K562 (cell line): ENCODE results near the gene C13orf42. TPM values are rescaled to one million over a fixed set of nuclear protein-coding genes. Genes with fewer than 3 reads are reported as not detected.

Source experiments
- ATAC-seq: fragments of 200-7000 bp; cut with Tn5 transposase; 3 replicates; pipeline ENCODE4 v1.9.1; 2020; ENCODE audit warnings: moderate library complexity
- BruUV-seq: library from RNA; stranded (reverse); fragments of 400-500 nt; replicated peaks from 2 replicates; lab custom pipeline; 2021; lab: Mats Ljungman, UMichigan
- CTCF ChIA-PET: fragments of 300-600 bp; formaldehyde crosslinking; extraction: SDS; loops from one replicate; lab custom pipeline; 2021; ENCODE audit warnings: low intra/inter-chr PET ratio; lab: Yijun Ruan, JAX
- POLR2A ChIA-PET: fragments of 300-600, 350-650 bp; sonication (Branson Sonifier 250); formaldehyde crosslinking; extraction: SDS; loops from one replicate; lab custom pipeline; 2021; ENCODE audit warnings: antibody characterized with exemption, inconsistent platforms; lab: Yijun Ruan, JAX
- DNase-seq, 4 experiments: peaks; one replicate each; pipeline versions ENCODE4 v3.0.0 to v3.0.0-alpha.2; 2011 to 2018; ENCODE audit warnings: low spot score in 3 of 4, mixed read lengths in 3 of 4; ENCODE audit errors: extremely low read depth in 1 of 4
- FAIRE-seq: peaks from 2 replicates; lab custom pipeline; 2011; peaks lifted over from hg19 to GRCh38; lab: Jason Lieb, UNC
- H2AFZ ChIP-seq: 2 replicates; pipeline ENCODE4 v1.6.0; 2011; ENCODE audit warnings: low read depth, low read length, control low read depth, inconsistent platforms
- H3K27ac ChIP-seq: fragments of 200-600 bp; 3 replicates; pipeline ENCODE4 v1.8.0; 2011; ENCODE audit warnings: low read depth, mild to moderate bottlenecking, control low read depth, inconsistent platforms, low read length, moderate library complexity, mixed read lengths; ENCODE audit errors: extremely low read depth
- H3K27me3 ChIP-seq, 2 experiments: fragments of 300-600 bp in 1 of 2; 2 replicates in 1 of 2; 3 replicates in 1 of 2; pipeline versions ENCODE4 v1.6.0 to v1.8.0; 2011; ENCODE audit warnings: inconsistent platforms in 2 of 2, low read length in 2 of 2, mild to moderate bottlenecking in 1 of 2, mixed read lengths in 1 of 2, moderate library complexity in 1 of 2; ENCODE audit not compliant: control insufficient read depth in 2 of 2, insufficient read depth in 2 of 2
- H3K36me3 ChIP-seq: fragments of 300-600 bp; 3 replicates; pipeline ENCODE4 v1.8.0; 2011; ENCODE audit warnings: mild to moderate bottlenecking, low read length, inconsistent platforms; ENCODE audit not compliant: control insufficient read depth, insufficient read depth
- H3K4me1 ChIP-seq, 2 experiments: fragments of 200-600 bp in 1 of 2; replicated peaks in 1 of 2; 2 replicates in 1 of 2; 3 replicates in 1 of 2; pipeline versions ENCODE4 v1.5.1 to v1.8.0; 2011; ENCODE audit warnings: inconsistent platforms in 2 of 2, low read length in 2 of 2, mild to moderate bottlenecking in 1 of 2, mixed read lengths in 1 of 2, moderate library complexity in 1 of 2; ENCODE audit not compliant: control insufficient read depth in 2 of 2, insufficient read depth in 2 of 2
- H3K4me2 ChIP-seq: 2 replicates; pipeline ENCODE4 v1.6.1; 2011; ENCODE audit warnings: low read length, control low read depth, inconsistent platforms, mixed read lengths; ENCODE audit not compliant: insufficient read depth
- H3K4me3 ChIP-seq: fragments of 200-600 bp; sonication (generic), shearing (Covaris generic); 2 replicates; pipeline ENCODE4 v1.5.1; 2016; ENCODE audit warnings: control low read depth, inconsistent platforms
- H3K79me2 ChIP-seq: fragments of 200-600 bp; 3 replicates; pipeline ENCODE4 v1.8.0; 2011; ENCODE audit warnings: low read length, inconsistent platforms; ENCODE audit not compliant: control insufficient read depth, insufficient read depth
- H3K9ac ChIP-seq, 2 experiments: 2 replicates each; pipeline versions ENCODE4 v1.6.0 to v1.6.1; 2011; ENCODE audit warnings: low read depth in 2 of 2, low read length in 2 of 2, control low read depth in 1 of 2, inconsistent platforms in 1 of 2, mild to moderate bottlenecking in 1 of 2, mixed read lengths in 1 of 2; ENCODE audit not compliant: insufficient read depth in 1 of 2
- H3K9me1 ChIP-seq: one replicate; pipeline ENCODE4 v1.6.0; 2011; ENCODE audit warnings: inconsistent platforms, mild to moderate bottlenecking, low read length, moderate library complexity; ENCODE audit not compliant: control insufficient read depth, insufficient read depth
- H3K9me3 ChIP-seq: replicated peaks from 2 replicates; pipeline ENCODE4 v1.5.1; 2011; ENCODE audit warnings: low read depth, low read length, inconsistent platforms; ENCODE audit not compliant: control insufficient read depth, insufficient read depth
- H4K20me1 ChIP-seq: replicated peaks from 2 replicates; pipeline ENCODE4 v1.6.1; 2011; ENCODE audit warnings: low read length, inconsistent platforms, mixed read lengths; ENCODE audit not compliant: control insufficient read depth, insufficient read depth
- BRD9 ChIP-seq: fragments of 450-650 bp; IDR thresholded peaks from 2 replicates; pipeline ENCODE4 v1.6.1; 2018; ENCODE audit warnings: low read depth; ENCODE audit not compliant: partially characterized antibody
- ELF4 ChIP-seq: fragments of 450-650 bp; formaldehyde crosslinking; IDR thresholded peaks from 2 replicates; pipeline ENCODE4 v1.4.0; 2022; ENCODE audit warnings: missing genetic modification characterization
- KDM1A ChIP-seq, 2 experiments: fragments of 450-650 bp; IDR thresholded peaks; 2 replicates each; pipeline ENCODE4 v1.6.1; 2016; ENCODE audit warnings: mild to moderate bottlenecking in 2 of 2
- PHB ChIP-seq: fragments of 250-450 bp; sonication (Bioruptor Pico); IDR thresholded peaks from 2 replicates; pipeline ENCODE4 v1.5.0; 2021
- PYGO2 ChIP-seq: fragments of 450-650 bp; IDR thresholded peaks from 2 replicates; pipeline ENCODE4 v1.6.1; 2016; ENCODE audit warnings: mild to moderate bottlenecking, missing genetic modification characterization, moderate library complexity, missing compliant biosample characterization
- ZNF134 ChIP-seq: fragments of 250-450 bp; sonication (Bioruptor Pico); conservative IDR thresholded peaks from 2 replicates; pipeline ENCODE4 v1.4.0; 2020
- ZNF778 ChIP-seq: fragments of 450-650 bp; formaldehyde crosslinking; IDR thresholded peaks from 2 replicates; pipeline ENCODE4 v1.4.0; 2020; ENCODE audit warnings: mild to moderate bottlenecking, moderate library complexity
- ZZZ3 ChIP-seq: fragments of 450-650 bp; IDR thresholded peaks from 2 replicates; pipeline ENCODE4 v1.6.1; 2016; ENCODE audit warnings: antibody characterized with exemption, mild to moderate bottlenecking, moderate library complexity
- WGBS: fragments of 100-300 bp; shearing (Covaris generic); methylation state at CpG from one replicate; pipeline ENCODE4 v1.1.6; 2016; ENCODE audit warnings: low coverage, mixed read lengths; ENCODE audit not compliant: insufficient coverage; ENCODE audit errors: missing lambda C conversion rate; 5-methylcytosine and 5-hydroxymethylcytosine counted together
- in situ Hi-C: fragments of 300-500 bp; cut with MboI; formaldehyde crosslinking; loops from 4 replicates; pipeline ENCODE4 v1.15.0; 2018; ENCODE audit warnings: inconsistent platforms, mixed read lengths
- intact Hi-C: fragments of 100-400 bp; cut with micrococcal nuclease; formaldehyde crosslinking; loops from 2 replicates; pipeline ENCODE4 v1.14.2; 2022
- polyA plus RNA-seq, 8 experiments: library from polyadenylated mRNA; depleted of rRNA in 4 of 8; stranded (reverse) in 5 of 8; unstranded in 3 of 8; fragments of >200 nt; fragmentation: Nextera tagmentation in 2 of 8; fragmentation: Illumina TruSeq in 1 of 8; extraction: Ambion mirVana in 2 of 8; extraction: Trizol in 1 of 8; gene quantifications; 2 replicates each; pipeline versions ENCODE4 v1.2.1 to v1.2.3, GENCODE V29; 2011 to 2014; ENCODE audit warnings: inconsistent platforms in 1 of 8, missing spikeins in 1 of 8
- total RNA-seq, 7 experiments: library from RNA; depleted of rRNA in 6 of 7; stranded (reverse); fragments of >200 nt in 6 of 7; fragmentation: Illumina TruSeq in 2 of 7; extraction: Trizol in 2 of 7; gene quantifications; 2 replicates each; pipeline versions ENCODE4 v1.2.1 to v1.2.3, GENCODE V29; 2011 to 2021; ENCODE audit warnings: low replicate concordance in 1 of 7
- TF ChIP-seq, protein P1 (sequence below): fragments of 450-650 bp; IDR thresholded peaks from one replicate; pipeline ENCODE4 v1.6.1; 2018; ENCODE audit warnings: mild to moderate bottlenecking, moderate library complexity; ENCODE audit not compliant: partially characterized antibody
- TF ChIP-seq, protein P2 (sequence below): fragments of 450-650 bp; IDR thresholded peaks from 2 replicates; pipeline ENCODE4 v1.6.1; 2017; ENCODE audit warnings: antibody characterized with exemption, mild to moderate bottlenecking
- TF ChIP-seq, protein P3 (sequence below): fragments of 250-450 bp; sonication (Bioruptor Pico); IDR thresholded peaks from 2 replicates; pipeline ENCODE4 v1.5.0; 2021; ENCODE audit warnings: mild to moderate bottlenecking, borderline replicate concordance

C13orf42 gene
- total and polyA plus RNA-seq, 9 of the 15 experiments (the other 6 are each of a cell fraction or from before 2014, with no cell fraction given): 0.18 TPM; not detected in 8

DNA sequence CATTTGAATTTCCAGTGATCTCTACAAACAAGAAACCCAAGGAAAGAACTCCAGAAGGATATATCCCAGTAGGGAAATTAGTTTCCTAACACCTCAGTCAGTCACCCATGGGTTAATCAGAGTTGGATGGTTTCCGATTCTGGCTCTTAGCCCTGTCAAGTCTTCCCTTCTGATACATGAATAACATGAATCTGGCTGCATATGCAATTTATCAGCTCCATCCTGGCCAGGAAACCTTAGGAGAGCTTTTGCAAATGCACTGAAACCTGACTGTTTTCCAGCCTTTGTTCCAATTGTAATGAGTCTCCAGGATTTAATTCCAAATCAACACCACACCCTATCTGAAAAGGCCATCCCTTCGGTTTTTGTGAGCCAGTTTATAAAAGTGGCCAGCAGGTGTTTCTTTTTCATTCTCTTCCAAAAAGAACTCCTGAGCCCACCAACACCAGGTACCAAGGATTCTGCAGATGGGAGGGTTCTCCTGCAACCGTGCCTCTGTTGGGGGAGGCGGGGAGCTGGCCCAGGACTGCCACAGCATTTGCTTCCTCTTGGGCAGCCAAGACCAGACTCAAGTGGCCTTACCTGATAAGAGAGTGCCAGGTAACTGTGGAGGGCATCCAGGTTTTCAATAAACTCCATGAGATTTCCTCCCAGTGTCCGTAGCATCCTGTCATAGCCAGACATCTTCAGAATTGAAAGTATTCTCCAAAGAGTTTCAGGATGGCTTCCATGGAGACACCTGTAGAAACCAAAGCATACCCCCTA, 77.5 kb downstream of the C13orf42 start (continued):
- TF ChIP-seq ZNF778 (CRISPR knock-in tag): no peak
- no peak for TF ChIP-seq KDM1A (IDR thresholded peaks at IDR 0.05)
- TF ChIP-seq, protein P1, sequence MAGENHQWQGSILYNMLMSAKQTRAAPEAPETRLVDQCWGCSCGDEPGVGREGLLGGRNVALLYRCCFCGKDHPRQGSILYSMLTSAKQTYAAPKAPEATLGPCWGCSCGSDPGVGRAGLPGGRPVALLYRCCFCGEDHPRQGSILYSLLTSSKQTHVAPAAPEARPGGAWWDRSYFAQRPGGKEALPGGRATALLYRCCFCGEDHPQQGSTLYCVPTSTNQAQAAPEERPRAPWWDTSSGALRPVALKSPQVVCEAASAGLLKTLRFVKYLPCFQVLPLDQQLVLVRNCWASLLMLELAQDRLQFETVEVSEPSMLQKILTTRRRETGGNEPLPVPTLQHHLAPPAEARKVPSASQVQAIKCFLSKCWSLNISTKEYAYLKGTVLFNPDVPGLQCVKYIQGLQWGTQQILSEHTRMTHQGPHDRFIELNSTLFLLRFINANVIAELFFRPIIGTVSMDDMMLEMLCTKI: no peak
- TF ChIP-seq, all 486 proteins: peak for 0

DNA sequence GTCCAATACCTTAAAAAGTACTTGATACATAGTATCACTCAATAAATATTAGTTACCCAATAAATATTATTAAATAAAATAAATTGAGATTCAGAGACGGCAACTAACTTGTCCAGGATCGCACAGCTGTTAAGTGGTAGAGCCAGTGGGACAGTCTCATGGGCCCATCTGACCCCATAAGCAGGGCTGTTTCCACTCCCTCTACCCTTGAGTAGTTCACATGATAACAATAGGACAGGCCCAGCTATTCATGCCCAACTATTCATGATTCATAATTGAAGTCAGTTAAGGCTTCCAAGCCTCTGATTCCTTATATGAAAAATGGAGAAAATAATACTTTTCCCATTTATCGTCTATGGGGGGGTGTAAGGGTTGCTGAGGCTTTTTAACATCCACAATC, 78.2 kb downstream of the C13orf42 start:
- FAIRE-seq: no peak
- no peak for ATAC-seq
- H3K4me3 ChIP-seq: no peak overlapping the region
- no peak overlapping the region for H3K9ac ChIP-seq
- H3K79me2 ChIP-seq: no peaks in the 10 kb centered on the region
- no peak for DNase-seq
- no peak overlapping the region for H2AFZ ChIP-seq
- in situ Hi-C loops (no loop called here), intact Hi-C loops (no loop called here)
- H3K9me1 ChIP-seq: no peaks in the 10 kb centered on the region
- WGBS: 8% methylated on average over 3 of the region's 3 CpGs
- ChIA-PET CTCF (no interaction called here), POLR2A (interaction anchor here (0.8 kb wide), 1 partner anchor 12 kb away, joined by 3 read pairs; no protein-coding TSS in a partner anchor)
- H3K36me3 ChIP-seq: no peaks in the 10 kb centered on the region
- no TSS peak for BruUV-seq
- no peak overlapping the region for H3K4me2 ChIP-seq
- H3K9me3 ChIP-seq: no peaks in the 10 kb centered on the region
- peaks cover 2 to 15% of the 10 kb centered on the region in 2 experiments; a peak in 4 of 5 replicates for H3K27me3 ChIP-seq
- no peaks in the 10 kb centered on the region for H3K4me1 ChIP-seq
- H4K20me1 ChIP-seq: no peaks in the 10 kb centered on the region
- H3K27ac ChIP-seq: no peak overlapping the region
- TF ChIP-seq ZNF134 (CRISPR knock-in tag): no peak
- no peak for TF ChIP-seq ZZZ3
- TF ChIP-seq PHB: no peak
- TF ChIP-seq ELF4 (CRISPR knock-in tag): no peak
- no peak for TF ChIP-seq PYGO2
- no peak for TF ChIP-seq BRD9
- TF ChIP-seq, protein P2, sequence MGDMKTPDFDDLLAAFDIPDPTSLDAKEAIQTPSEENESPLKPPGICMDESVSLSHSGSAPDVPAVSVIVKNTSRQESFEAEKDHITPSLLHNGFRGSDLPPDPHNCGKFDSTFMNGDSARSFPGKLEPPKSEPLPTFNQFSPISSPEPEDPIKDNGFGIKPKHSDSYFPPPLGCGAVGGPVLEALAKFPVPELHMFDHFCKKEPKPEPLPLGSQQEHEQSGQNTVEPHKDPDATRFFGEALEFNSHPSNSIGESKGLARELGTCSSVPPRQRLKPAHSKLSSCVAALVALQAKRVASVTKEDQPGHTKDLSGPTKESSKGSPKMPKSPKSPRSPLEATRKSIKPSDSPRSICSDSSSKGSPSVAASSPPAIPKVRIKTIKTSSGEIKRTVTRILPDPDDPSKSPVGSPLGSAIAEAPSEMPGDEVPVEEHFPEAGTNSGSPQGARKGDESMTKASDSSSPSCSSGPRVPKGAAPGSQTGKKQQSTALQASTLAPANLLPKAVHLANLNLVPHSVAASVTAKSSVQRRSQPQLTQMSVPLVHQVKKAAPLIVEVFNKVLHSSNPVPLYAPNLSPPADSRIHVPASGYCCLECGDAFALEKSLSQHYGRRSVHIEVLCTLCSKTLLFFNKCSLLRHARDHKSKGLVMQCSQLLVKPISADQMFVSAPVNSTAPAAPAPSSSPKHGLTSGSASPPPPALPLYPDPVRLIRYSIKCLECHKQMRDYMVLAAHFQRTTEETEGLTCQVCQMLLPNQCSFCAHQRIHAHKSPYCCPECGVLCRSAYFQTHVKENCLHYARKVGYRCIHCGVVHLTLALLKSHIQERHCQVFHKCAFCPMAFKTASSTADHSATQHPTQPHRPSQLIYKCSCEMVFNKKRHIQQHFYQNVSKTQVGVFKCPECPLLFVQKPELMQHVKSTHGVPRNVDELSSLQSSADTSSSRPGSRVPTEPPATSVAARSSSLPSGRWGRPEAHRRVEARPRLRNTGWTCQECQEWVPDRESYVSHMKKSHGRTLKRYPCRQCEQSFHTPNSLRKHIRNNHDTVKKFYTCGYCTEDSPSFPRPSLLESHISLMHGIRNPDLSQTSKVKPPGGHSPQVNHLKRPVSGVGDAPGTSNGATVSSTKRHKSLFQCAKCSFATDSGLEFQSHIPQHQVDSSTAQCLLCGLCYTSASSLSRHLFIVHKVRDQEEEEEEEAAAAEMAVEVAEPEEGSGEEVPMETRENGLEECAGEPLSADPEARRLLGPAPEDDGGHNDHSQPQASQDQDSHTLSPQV: no peak
- TF ChIP-seq, protein P3, sequence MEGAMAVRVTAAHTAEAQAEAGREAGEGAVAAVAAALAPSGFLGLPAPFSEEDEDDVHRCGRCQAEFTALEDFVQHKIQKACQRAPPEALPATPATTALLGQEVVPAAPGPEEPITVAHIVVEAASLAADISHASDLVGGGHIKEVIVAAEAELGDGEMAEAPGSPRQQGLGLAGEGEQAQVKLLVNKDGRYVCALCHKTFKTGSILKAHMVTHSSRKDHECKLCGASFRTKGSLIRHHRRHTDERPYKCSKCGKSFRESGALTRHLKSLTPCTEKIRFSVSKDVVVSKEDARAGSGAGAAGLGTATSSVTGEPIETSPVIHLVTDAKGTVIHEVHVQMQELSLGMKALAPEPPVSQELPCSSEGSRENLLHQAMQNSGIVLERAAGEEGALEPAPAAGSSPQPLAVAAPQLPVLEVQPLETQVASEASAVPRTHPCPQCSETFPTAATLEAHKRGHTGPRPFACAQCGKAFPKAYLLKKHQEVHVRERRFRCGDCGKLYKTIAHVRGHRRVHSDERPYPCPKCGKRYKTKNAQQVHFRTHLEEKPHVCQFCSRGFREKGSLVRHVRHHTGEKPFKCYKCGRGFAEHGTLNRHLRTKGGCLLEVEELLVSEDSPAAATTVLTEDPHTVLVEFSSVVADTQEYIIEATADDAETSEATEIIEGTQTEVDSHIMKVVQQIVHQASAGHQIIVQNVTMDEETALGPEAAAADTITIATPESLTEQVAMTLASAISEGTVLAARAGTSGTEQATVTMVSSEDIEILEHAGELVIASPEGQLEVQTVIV (CRISPR knock-in tag): no peak
